NCI-H187 treated with DMSO at 0.1 percent for 48 hours (cell line): ENCODE measurements around the gene SLC35E2B.
"Not testable (repeated sequence)": the region's sequence is repeated elsewhere in the genome, so short reads cannot be mapped to it uniquely, and the experiment has no call there.

Experiments used
- DNase-seq: peaks from one replicate; lab custom pipeline; 2025; lab: John Stamatoyannopoulos, UW

The SLC35E2B gene

GRCh38 chr1:1674806-1675205, 17.8 kb downstream of the SLC35E2B start:
- not testable (repeated sequence) for DNase-seq

- DNase-seq, result no peak
These were observed 20.2 kb downstream of the SLC35E2B start for GRCh38 chr1:1672181-1672965.

- DNase-seq, result no peak
These were observed 21.1 kb downstream of the SLC35E2B start for GRCh38 chr1:1671365-1672119.

GRCh38 chr1:1670866-1671265, 21.7 kb downstream of the SLC35E2B start:
- DNase-seq, result no peak

GRCh38 chr1:1669468-1670440, 22.8 kb downstream of the SLC35E2B start:
- no peak for DNase-seq

- DNase-seq, result no peak
These were observed 26.1 kb downstream of the SLC35E2B start for GRCh38 chr1:1666526-1666925.

GRCh38 chr1:1665815-1666251, 26.8 kb downstream of the SLC35E2B start:
- DNase-seq, result no peak

- DNase-seq, result no peak
These were observed 27.4 kb downstream of the SLC35E2B start for GRCh38 chr1:1664941-1665814.

- DNase-seq, result not testable (repeated sequence)
These were observed 28.3 kb downstream of the SLC35E2B start for GRCh38 chr1:1664318-1664717.

GRCh38 chr1:1662830-1663560, 29.6 kb downstream of the SLC35E2B start:
- DNase-seq, result not testable (repeated sequence)

GRCh38 chr1:1662392-1662791, 30.2 kb downstream of the SLC35E2B start:
- not testable (repeated sequence) for DNase-seq

GRCh38 chr1:1658583-1659549, 33.7 kb downstream of the SLC35E2B start, which contains the start of gene CDK11B:
CDK11B (minus strand) TSS chr1:1659004; CDS start chr1:1657485, 1,519 bp downstream.
- peak; percentile 52 for DNase-seq

- DNase-seq, result not testable (repeated sequence)
These were observed 44.3 kb downstream of the SLC35E2B start for GRCh38 chr1:1648265-1648664.

GRCh38 chr1:1647567-1648241, 44.9 kb downstream of the SLC35E2B start:
- not testable (repeated sequence) for DNase-seq

- DNase-seq, result not testable (repeated sequence)
These were observed 46.3 kb downstream of the SLC35E2B start for GRCh38 chr1:1646326-1646725.

GRCh38 chr1:1640711-1641461, 51.7 kb downstream of the SLC35E2B start:
- not testable (repeated sequence) for DNase-seq

- not testable (repeated sequence) for DNase-seq
These were observed 52.5 kb downstream of the SLC35E2B start for GRCh38 chr1:1640081-1640480.
